WTC11 (cell line): ENCODE data around the gene EMC1.

Experiments used
- AFF4 ChIP-seq: sonication (generic); formaldehyde crosslinking; IDR thresholded peaks from 2 replicates; pipeline ENCODE4 v1.8.1; 2023; ENCODE audit warnings: mild to moderate bottlenecking, missing genetic modification reagents, borderline replicate concordance
- ATF1 ChIP-seq: sonication (generic); formaldehyde crosslinking; IDR thresholded peaks from 2 replicates; pipeline ENCODE4 v1.8.1; 2023; ENCODE audit warnings: mild to moderate bottlenecking, moderate library complexity, missing genetic modification reagents
- ATF2 ChIP-seq: sonication (generic); formaldehyde crosslinking; IDR thresholded peaks from 2 replicates; pipeline ENCODE4 v1.8.1; 2022; ENCODE audit warnings: low read depth, missing genetic modification reagents, borderline replicate concordance
- CTCF ChIP-seq: fragments of 200-600 bp; IDR thresholded peaks from 2 replicates; pipeline ENCODE4 v1.8.0; 2022; ENCODE audit warnings: antibody characterized with exemption
- FOXJ3 ChIP-seq: sonication (generic); formaldehyde crosslinking; IDR thresholded peaks from 2 replicates; pipeline ENCODE4 v1.9.0; 2021; ENCODE audit warnings: missing genetic modification reagents, mild to moderate bottlenecking, borderline replicate concordance
- MAX ChIP-seq: sonication (generic); formaldehyde crosslinking; IDR thresholded peaks from 2 replicates; pipeline ENCODE4 v1.8.0; 2022; ENCODE audit warnings: mild to moderate bottlenecking, missing genetic modification reagents
- USF2 ChIP-seq: sonication (generic); formaldehyde crosslinking; IDR thresholded peaks from 2 replicates; pipeline ENCODE4 v1.8.1; 2023; ENCODE audit warnings: mild to moderate bottlenecking, missing genetic modification reagents, moderate library complexity
- ZNF423 ChIP-seq: fragments of 250-450 bp; sonication (Bioruptor Pico); IDR thresholded peaks from 2 replicates; pipeline ENCODE4 v2.1.2; 2022; ENCODE audit warnings: mild to moderate bottlenecking, moderate library complexity

GRCh38 chr1:19178734-19179398 lies 72.5 kb downstream of the EMC1 start:
- TF ChIP-seq CTCF (no peak), AFF4 (CRISPR knock-in tag) (no peak), ATF2 (no peak), MAX (CRISPR knock-in tag) (no peak), USF2 (no peak), FOXJ3 (CRISPR knock-in tag) (no peak), ZNF423 (CRISPR knock-in tag) (no peak), ATF1 (CRISPR knock-in tag) (no peak)
